ENCODE measurements around the gene AGGF1.

DNA sequence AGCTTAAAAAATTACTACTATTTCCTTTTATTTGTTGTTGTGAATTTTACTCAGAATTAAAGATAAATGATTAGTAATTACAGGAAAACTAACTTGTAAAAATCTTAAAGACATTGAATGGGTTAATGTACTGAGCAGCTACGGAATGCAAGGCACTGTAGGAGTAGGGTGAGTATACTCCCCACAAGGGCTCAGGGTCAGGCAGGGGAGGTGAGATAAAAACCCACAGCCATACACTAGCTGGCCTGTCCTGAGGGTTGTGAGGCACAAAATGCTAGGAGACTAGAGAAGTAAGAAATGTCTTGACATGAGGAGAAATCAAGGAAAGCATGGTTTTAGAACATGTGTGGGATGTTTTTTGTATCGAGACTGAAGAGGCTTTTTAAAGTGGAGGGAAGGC is 43.5 kb downstream of the AGGF1 start:
- TF ChIP-seq, protein P1, sequence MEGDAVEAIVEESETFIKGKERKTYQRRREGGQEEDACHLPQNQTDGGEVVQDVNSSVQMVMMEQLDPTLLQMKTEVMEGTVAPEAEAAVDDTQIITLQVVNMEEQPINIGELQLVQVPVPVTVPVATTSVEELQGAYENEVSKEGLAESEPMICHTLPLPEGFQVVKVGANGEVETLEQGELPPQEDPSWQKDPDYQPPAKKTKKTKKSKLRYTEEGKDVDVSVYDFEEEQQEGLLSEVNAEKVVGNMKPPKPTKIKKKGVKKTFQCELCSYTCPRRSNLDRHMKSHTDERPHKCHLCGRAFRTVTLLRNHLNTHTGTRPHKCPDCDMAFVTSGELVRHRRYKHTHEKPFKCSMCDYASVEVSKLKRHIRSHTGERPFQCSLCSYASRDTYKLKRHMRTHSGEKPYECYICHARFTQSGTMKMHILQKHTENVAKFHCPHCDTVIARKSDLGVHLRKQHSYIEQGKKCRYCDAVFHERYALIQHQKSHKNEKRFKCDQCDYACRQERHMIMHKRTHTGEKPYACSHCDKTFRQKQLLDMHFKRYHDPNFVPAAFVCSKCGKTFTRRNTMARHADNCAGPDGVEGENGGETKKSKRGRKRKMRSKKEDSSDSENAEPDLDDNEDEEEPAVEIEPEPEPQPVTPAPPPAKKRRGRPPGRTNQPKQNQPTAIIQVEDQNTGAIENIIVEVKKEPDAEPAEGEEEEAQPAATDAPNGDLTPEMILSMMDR (IDR thresholded peaks at IDR 0.05), result no peak
- TF ChIP-seq EP300 (IDR thresholded peaks at IDR 0.05), result no peak
- no peak for TF ChIP-seq POLR2A (IDR thresholded peaks at IDR 0.05)
- TF ChIP-seq POLR2AphosphoS5 (IDR thresholded peaks at IDR 0.05), result no peak

Measured in suprapubic skin (tissue), 4 donors.